Amygdala (tissue), 56 donors: ENCODE data around the gene UNC13B.

Source experiments
- DNase-seq, 56 donors: peaks; one replicate each; lab custom pipeline; 2025; lab: John Stamatoyannopoulos, UW

Gene UNC13B

GRCh38 chr9:35269919-35270318 lies 108.1 kb downstream of the UNC13B start:
- no peak for DNase-seq

DNA sequence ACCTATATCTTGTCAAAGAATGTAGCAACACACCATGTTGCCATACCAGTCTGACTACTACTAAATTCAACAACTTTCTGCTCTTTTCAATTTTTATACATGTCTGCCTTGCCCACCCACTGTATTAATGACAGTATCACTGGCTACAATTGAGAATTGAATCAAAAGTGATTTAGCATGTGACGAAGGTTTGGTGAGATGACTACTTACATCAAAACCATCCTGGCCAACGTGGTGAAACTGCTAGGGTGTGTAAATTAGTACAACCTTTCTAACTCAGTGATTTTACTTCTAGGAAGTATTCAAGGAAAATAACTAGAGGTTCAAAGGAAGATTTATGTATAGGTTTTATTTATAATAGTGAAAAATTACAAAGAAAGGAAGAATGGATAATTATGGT lies 109.8 kb downstream of the UNC13B start:
- DNase-seq: no peak

DNA sequence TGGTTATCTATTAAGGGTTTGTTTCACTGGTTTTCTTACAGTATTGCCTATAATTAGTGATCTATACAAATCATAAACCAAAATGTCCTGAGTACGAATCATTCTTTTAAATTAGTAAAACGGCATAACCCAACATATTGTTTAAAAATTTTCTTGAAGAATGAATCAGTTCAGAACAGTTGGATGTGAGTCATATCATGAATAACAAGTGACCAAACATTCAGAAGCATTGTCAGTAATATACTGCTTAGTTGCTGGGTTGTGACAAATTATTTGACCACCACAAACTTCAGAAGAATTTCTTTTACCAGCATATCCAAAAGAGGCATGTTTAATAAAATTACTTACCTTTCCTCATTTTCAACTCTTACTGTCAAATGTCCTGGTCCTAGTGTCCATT lies 111.2 kb downstream of the UNC13B start:
- no peak for DNase-seq

- DNase-seq: no peak
These were observed 111.8 kb downstream of the UNC13B start for GRCh38 chr9:35273591-35273990.

- no peak for DNase-seq
These were observed 113.2 kb downstream of the UNC13B start for GRCh38 chr9:35274993-35275392.

- DNase-seq: peak in 1 of 56 donors; percentile 20
These were observed 115.3 kb downstream of the UNC13B start for GRCh38 chr9:35277171-35277520.

DNA sequence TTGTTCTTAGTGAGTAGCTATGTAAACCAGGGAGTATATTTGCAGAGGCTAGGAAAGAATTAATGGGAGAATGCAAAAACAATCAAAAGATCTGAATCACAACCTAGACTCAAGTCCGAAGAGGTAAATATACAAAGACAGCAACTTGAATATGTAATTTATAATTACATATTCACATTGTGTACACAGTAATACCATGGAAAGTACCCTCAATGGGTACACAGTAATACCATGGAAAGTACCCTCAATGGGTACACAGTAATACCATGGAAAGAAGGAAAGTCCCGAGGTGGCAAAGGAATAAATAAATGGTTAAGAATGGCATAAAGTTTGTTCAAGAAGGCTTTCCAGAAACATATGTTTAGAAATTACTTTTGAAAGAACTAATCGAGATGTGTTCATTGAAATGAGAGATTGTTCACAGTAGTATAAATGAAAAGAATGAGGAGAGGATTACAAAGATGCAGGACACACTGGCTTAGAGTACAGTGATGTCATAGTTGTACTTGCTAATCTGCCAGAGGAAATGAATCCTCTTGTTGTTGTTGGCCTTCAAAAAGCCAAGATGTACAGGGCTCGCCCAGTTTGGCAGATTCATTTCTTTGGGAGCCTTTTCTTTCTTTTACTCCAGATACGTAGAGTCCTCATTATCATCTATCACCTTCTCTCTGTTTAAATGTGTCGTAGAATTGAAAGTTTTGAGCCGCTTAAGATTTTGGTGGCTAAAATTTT lies 116.0 kb downstream of the UNC13B start:
- peak in 2 of 56 donors; percentile 1 to 3 for DNase-seq

DNA sequence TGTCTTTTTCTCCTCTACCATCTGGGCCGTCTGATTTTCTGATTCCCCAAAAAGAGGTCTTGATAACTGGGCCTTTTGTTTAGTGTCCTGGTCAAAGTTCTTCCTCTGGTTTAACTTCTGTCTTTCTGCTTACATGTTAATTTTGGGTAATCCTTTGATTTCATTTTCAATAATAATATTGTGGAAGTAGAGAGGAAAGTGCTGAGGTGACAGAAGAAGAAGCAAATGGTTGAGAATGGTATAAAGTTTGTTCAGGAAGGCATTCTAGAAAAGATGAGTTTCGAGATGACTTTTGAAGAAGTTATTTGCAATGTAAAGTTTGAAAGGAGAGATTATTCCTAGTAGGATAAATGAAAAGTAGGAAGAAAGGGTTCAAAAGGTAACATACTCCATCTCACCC lies 118.1 kb downstream of the UNC13B start:
- no peak for DNase-seq

DNA sequence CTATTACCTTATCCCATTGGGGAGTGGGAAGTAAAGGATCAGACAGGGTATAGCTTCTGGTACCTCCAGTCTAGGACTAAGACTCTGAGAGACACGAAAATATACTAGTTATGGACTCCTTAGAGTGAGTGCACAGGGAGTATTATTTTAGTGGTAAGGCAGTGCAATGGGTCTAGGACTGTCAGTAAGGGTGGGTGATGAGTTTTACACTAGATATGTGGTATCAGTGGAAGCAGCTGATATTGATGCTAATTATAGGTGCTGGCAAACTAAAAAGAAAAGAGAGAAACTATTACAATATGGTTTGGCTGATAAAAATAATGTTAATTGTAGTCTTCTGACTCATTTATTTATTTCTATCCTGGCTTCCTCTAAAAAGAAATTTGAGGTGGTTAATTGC lies 118.6 kb downstream of the UNC13B start:
- DNase-seq: no peak

DNA sequence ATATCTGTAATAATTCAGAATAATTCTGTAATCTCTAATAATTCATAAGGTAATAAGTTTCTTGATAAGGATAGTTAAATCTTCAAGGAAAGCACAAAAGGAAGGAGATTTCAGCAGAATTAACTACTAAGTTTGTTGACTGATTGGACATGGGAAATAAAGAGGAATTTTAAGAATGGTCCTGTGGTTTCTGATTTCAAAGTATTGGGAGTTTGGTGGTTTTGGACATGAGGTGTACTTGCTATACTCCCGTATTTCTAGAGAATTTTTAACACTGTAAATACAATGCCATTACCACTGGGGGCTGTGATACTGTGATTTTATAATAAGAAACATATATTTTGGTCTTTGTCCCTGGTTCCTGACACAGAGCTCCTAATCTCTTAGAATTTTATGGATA lies 123.9 kb downstream of the UNC13B start:
- no peak for DNase-seq

DNA sequence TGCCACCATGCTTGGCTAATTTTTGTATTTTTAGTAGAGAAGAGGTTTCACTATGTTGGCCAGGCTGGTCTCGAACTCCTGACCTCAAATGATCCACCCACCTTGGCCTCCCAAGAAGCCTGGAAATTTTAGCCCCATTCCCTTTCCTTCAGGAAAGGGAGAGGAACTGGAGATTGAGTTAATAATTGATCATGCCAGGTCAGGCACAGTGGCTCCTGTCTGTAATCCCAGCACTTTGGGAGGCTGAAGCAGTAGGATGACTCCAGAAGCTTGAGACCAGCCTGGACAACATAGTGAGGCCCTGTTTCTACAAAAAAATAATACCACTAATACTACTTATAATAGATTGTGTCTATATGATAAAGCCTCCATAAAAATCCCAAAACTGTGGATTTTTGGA lies 124.6 kb downstream of the UNC13B start:
- no peak for DNase-seq

DNA sequence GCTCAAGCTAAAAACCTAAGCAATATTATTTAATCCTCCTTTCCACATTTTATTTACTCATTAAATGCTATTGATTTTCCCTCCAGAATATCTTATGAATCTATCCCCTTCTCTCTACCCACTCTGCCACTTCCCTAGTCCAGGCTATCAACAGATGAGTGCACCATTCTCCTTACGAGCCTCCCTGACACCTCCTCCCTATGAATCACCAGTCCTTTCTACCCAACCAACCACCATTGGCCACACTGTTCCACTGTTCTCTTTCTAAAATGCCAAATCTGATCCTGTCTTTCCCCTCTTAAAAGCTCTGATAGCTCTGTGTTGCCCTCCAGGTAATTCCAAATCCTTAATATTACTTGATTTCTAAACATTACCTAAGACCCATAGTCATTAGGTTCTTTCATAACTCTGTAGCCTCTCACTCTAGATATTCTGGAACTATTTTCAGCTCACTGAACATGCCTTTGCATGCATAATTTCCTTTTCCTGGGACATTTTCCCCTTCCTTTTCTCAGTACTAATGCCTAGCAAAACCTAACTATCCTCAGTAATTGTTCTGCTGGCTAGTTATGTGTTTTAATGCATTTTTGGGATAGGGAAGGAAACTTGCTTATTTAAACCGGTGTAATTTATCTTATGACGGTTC lies 126.3 kb downstream of the UNC13B start:
- DNase-seq: no peak

DNA sequence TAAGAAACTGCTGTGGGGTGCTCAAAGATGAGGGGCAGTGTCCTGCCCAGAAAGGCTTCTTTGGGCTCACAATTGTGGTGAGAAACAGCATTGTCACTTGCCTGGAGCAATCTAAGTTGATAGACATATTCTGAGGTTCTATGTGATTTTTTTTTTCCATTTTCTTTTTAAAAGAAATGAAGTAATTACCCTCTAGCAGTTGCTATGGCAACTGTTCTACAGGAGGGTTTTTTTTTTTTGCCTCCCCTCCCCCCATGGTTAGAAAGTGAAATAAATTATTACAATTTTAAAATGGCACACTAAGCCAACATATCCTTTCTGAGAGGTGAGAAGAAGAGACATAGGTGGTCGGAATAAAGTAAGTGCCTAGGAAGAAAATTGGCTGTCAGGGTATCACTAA lies 127.0 kb downstream of the UNC13B start:
- no peak for DNase-seq

DNA sequence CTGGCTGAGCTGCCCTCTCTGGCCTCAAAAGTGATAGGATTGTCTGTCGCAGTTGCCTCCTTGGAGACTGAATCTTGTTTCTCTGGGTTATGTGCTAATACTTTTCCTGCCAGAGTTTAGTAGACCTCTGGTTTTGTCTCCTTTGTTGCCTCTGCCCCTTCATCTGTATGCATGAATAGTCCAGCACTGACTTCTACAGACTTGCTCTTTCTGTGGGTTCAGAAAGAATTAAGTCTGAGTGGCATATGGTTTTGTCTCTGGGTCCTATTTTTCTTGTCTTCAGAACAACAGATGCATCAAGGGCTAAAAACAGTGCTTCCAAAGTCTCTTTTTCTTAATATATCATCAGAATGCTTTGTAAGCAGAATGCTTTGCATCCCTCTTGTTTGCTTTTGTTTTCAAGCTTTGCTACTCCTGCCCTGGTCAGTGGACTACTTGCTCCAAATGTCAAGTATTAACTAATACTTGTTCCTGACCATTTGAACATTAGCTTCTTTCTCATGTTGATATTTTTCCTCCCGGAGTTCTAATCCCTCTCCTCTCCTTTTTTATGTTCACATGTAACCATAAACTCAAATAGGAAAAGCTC lies 131.7 kb downstream of the UNC13B start:
- DNase-seq: no peak

DNA sequence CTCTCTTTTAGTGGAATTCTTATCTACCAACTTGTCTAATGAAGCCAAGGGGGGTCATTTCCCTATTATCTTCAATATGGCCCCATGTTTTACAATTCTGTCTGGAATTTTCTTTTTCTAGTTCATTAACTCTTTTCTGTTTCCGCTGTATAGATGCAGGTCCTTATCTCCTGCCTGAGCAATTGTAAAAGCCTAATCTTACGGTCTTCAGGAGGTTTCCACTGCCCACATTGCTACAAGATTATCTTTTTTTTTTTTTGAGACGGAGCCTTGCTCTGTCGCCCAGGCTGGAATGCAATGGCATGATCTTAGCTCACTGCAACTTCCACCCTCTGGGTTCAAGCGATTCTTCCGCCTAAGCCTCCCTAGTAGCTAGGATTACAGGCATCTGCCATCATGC lies 132.3 kb downstream of the UNC13B start:
- no peak for DNase-seq

- DNase-seq: no peak
These were observed 132.7 kb downstream of the UNC13B start for GRCh38 chr9:35294556-35294955.

GRCh38 chr9:35295369-35296036 lies 133.7 kb downstream of the UNC13B start:
- DNase-seq: no peak

GRCh38 chr9:35303567-35303966 lies 141.8 kb downstream of the UNC13B start:
- no peak for DNase-seq

GRCh38 chr9:35306283-35306682 lies 144.5 kb downstream of the UNC13B start:
- DNase-seq: no peak

DNA sequence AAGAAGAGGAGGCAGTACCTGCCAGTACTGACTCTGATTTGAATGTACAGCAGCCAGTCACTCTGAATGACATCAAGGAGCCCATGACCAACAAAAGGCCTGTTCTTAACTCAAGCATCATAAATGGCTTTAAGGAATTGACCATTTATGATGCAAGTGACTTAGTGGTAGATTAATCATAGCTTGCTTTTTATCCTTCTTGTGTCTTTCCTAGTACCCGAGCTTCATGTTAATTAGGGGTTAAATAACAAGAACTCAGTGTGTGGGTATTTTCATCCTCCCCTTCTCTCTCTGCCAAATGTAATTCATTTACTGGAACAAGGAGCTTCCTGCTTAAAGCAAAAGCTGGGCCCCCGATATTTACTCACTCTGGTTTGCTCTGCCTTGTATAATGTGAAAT lies 146.5 kb downstream of the UNC13B start:
- no peak for DNase-seq

DNA sequence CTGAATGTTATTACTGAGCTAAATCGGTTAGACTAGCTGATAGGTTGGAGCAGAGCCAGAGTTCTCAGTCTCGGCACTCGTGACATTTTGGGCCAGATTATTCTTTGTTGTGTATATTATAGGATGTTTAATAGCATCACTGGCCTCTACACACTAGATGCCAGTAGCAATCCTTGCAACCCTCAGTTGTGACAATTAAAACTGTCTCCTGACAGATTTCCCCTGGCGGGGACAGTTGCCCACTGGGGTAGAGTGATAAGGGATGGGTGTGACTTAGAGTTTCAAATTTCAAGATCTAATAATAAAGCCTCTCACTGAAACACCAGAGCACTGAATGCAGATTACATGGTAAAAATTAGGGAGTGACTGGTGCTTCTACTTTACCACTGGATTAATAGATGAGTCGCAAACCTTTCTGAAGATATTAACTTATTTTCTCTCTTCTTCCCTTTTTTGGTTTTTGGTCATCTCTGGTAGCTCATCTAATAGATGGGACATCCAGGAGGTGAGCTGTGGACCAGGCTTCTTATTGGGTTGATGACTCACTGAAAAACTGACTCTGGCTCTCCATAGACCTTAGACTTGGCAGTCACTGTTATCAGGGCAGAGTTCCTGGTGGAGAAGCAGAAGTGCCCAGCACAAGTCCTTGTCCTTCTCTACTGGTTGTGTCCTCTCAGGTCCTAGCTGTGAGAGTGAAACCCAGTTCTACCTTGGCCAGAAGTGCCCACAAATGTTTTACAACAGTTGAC lies 150.3 kb downstream of the UNC13B start:
- DNase-seq: no peak
